ENCODE measurements around the gene RAI1. TPM values are rescaled to one million over a fixed set of nuclear protein-coding genes. Genes with fewer than 3 reads are reported as not detected.

The RAI1 gene
- total RNA-seq, 2 experiments from 2014 or later: 16.7 TPM

- no peaks in the 10 kb centered on the region for H3K9me3 Mint-ChIP-seq
- peaks cover 61% of the 10 kb centered on the region for H3K4me1 Mint-ChIP-seq
- H3K27me3 Mint-ChIP-seq: no peaks in the 10 kb centered on the region
- CTCF ChIA-PET: interaction anchor here (0.7 to 2.3 kb wide), 4 partner anchors 21 to 157 kb away, joined by 3 to 6 read pairs (median 4); no protein-coding TSS in a partner anchor
- H3K4me3 Mint-ChIP-seq: peak overlapping the region; percentile 80
- POLR2A ChIA-PET: interaction anchor here (0.7 to 8.3 kb wide), 6 partner anchors 11 to 152 kb away, joined by 3 to 322 read pairs (median 5); no protein-coding TSS in a partner anchor
- DNase-seq: no peak
- H3K36me3 Mint-ChIP-seq (ENCODE audit: low read depth): peaks cover 44% of the 10 kb centered on the region
- peak overlapping the region; percentile 85 for H3K27ac Mint-ChIP-seq
These were observed 152.6 kb downstream of the RAI1 start for GRCh38 chr17:17833658-17834357.

GRCh38 chr17:17834974-17835373 lies 153.7 kb downstream of the RAI1 start:
- POLR2A ChIA-PET: interaction anchor here (1.5 to 8.5 kb wide), 6 partner anchors 12 to 85 kb away, joined by 7 to 322 read pairs (median 93); no protein-coding TSS in a partner anchor

GRCh38 chr17:17835415-17836249 lies 154.4 kb downstream of the RAI1 start:
- CTCF ChIA-PET: interaction anchor here (0.6 to 2.6 kb wide), 11 partner anchors 9 to 187 kb away, joined by 3 to 23 read pairs (median 4); no protein-coding TSS in a partner anchor
- DNase-seq: no peak
- H3K27me3 Mint-ChIP-seq: no peaks in the 10 kb centered on the region

More at GRCh38 chr17:17834974-17835373, 153.7 kb downstream of the RAI1 start:
- CTCF ChIA-PET: interaction anchor here (1.9 to 2.6 kb wide), 4 partner anchors 20 to 84 kb away, joined by 4 to 23 read pairs (median 8); no protein-coding TSS in a partner anchor
- Mint-ChIP-seq H3K27me3 (no peaks in the 10 kb centered on the region), H3K9me3 (no peaks in the 10 kb centered on the region), H3K4me3 (peak overlapping the region; percentile 80), H3K4me1 (peaks cover 69% of the 10 kb centered on the region), H3K36me3 (ENCODE audit: low read depth) (peaks cover 44% of the 10 kb centered on the region), H3K27ac (peak overlapping the region; percentile 85)
- no peak for DNase-seq

GRCh38 chr17:17836250-17836817 lies 155.1 kb downstream of the RAI1 start:
- no peaks in the 10 kb centered on the region for H3K9me3 Mint-ChIP-seq
- peaks cover 39% of the 10 kb centered on the region for H3K36me3 Mint-ChIP-seq (ENCODE audit: low read depth)
- DNase-seq: peak; percentile 98
- CTCF ChIA-PET: interaction anchor here (0.6 to 2.6 kb wide), 11 partner anchors 10 to 186 kb away, joined by 3 to 23 read pairs (median 4); no protein-coding TSS in a partner anchor
- peak overlapping the region; percentile 80 for H3K4me3 Mint-ChIP-seq
- POLR2A ChIA-PET: interaction anchor here (0.6 to 8.5 kb wide), 28 partner anchors 8 to 556 kb away, joined by 3 to 322 read pairs (median 6); partner anchors contain the start of genes ATPAF2, COPS3, DRC3 and GID4
- H3K27me3 Mint-ChIP-seq: no peaks in the 10 kb centered on the region
- H3K27ac Mint-ChIP-seq: peak overlapping the region; percentile 85
- H3K4me1 Mint-ChIP-seq: peaks cover 72% of the 10 kb centered on the region

More at GRCh38 chr17:17835415-17836249, 154.4 kb downstream of the RAI1 start:
- POLR2A ChIA-PET: interaction anchor here (0.7 to 8.5 kb wide), 24 partner anchors 9 to 555 kb away, joined by 3 to 322 read pairs (median 6); partner anchors contain the start of genes ATPAF2, COPS3, DRC3 and GID4
- no peaks in the 10 kb centered on the region for H3K9me3 Mint-ChIP-seq
- peak overlapping the region; percentile 85 for H3K27ac Mint-ChIP-seq
- H3K36me3 Mint-ChIP-seq (ENCODE audit: low read depth): peaks cover 44% of the 10 kb centered on the region
- peak overlapping the region; percentile 80 for H3K4me3 Mint-ChIP-seq
- peaks cover 67% of the 10 kb centered on the region for H3K4me1 Mint-ChIP-seq

GRCh38 chr17:17836818-17837379 lies 155.6 kb downstream of the RAI1 start, which contains the start of gene SREBF1:
TSS of gene SREBF1 (minus strand) at chr17:17836986. CDS start at chr17:17836817, 169 bp downstream.
- Mint-ChIP-seq H3K36me3 (ENCODE audit: low read depth) (peaks cover 35% of the 10 kb centered on the region), H3K4me3 (peak within 1 kb of the TSS; percentile 80), H3K27me3 (no peaks in the 10 kb centered on the region), H3K9me3 (no peaks in the 10 kb centered on the region), H3K27ac (peak within 1 kb of the TSS; percentile 94), H3K4me1 (peaks cover 77% of the 10 kb centered on the region)
- peak; percentile 73 for DNase-seq
- ChIA-PET POLR2A (interaction anchor here (0.6 to 8.5 kb wide), 23 partner anchors 11 to 556 kb away, joined by 3 to 322 read pairs (median 7); partner anchors contain the start of genes ATPAF2, COPS3, DRC3 and GID4), CTCF (interaction anchor here (1.0 to 2.6 kb wide), 5 partner anchors 11 to 25 kb away, joined by 4 to 23 read pairs (median 11); no protein-coding TSS in a partner anchor)

- POLR2A ChIA-PET: interaction anchor here (1.0 to 8.5 kb wide), 11 partner anchors 10 to 198 kb away, joined by 3 to 322 read pairs (median 13); partner anchors contain the start of genes DRC3 and TOM1L2
- CTCF ChIA-PET: interaction anchor here (0.9 to 2.6 kb wide), 3 partner anchors 17 to 196 kb away, joined by 3 to 23 read pairs (median 8); no protein-coding TSS in a partner anchor
- no peak for DNase-seq
- Mint-ChIP-seq H3K4me1 (peaks cover 76% of the 10 kb centered on the region), H3K27ac (peak overlapping the region; percentile 94), H3K27me3 (no peaks in the 10 kb centered on the region), H3K4me3 (peak overlapping the region; percentile 80), H3K36me3 (ENCODE audit: low read depth) (peaks cover 30% of the 10 kb centered on the region), H3K9me3 (no peaks in the 10 kb centered on the region)
These were observed 156.1 kb downstream of the RAI1 start for GRCh38 chr17:17837380-17837821.

- H3K36me3 Mint-ChIP-seq (ENCODE audit: low read depth): peaks cover 29% of the 10 kb centered on the region
- peak overlapping the region; percentile 80 for H3K4me3 Mint-ChIP-seq
- POLR2A ChIA-PET: interaction anchor here (1.2 to 8.5 kb wide), 5 partner anchors 10 to 97 kb away, joined by 3 to 322 read pairs (median 170); no protein-coding TSS in a partner anchor
- H3K27me3 Mint-ChIP-seq: no peaks in the 10 kb centered on the region
- H3K27ac Mint-ChIP-seq: peak overlapping the region; percentile 94
- no peaks in the 10 kb centered on the region for H3K9me3 Mint-ChIP-seq
- no peak for DNase-seq
- peaks cover 75% of the 10 kb centered on the region for H3K4me1 Mint-ChIP-seq
- CTCF ChIA-PET: interaction anchor here (0.9 to 2.4 kb wide), 4 partner anchors 9 to 195 kb away, joined by 3 to 8 read pairs (median 4); no protein-coding TSS in a partner anchor
These were observed 157.0 kb downstream of the RAI1 start for GRCh38 chr17:17837966-17838962.

- H3K4me3 Mint-ChIP-seq: peak overlapping the region; percentile 80
- H3K4me1 Mint-ChIP-seq: peaks cover 58% of the 10 kb centered on the region
- H3K27ac Mint-ChIP-seq: peak overlapping the region; percentile 94
- no peaks in the 10 kb centered on the region for H3K27me3 Mint-ChIP-seq
- peak; percentile 88 for DNase-seq
- ChIA-PET POLR2A (interaction anchor here (0.6 to 8.5 kb wide), 11 partner anchors 8 to 48 kb away, joined by 3 to 322 read pairs (median 11); no protein-coding TSS in a partner anchor), CTCF (interaction anchor here (1.1 to 2.4 kb wide), 4 partner anchors 14 to 27 kb away, joined by 3 to 8 read pairs (median 3); no protein-coding TSS in a partner anchor)
- H3K36me3 Mint-ChIP-seq (ENCODE audit: low read depth): peaks cover 13% of the 10 kb centered on the region
- no peaks in the 10 kb centered on the region for H3K9me3 Mint-ChIP-seq
These were observed 158.8 kb downstream of the RAI1 start for GRCh38 chr17:17839791-17840707.

GRCh38 chr17:17840751-17841591 lies 159.7 kb downstream of the RAI1 start:
- Mint-ChIP-seq H3K27ac (peak overlapping the region; percentile 87), H3K4me1 (peaks cover 48% of the 10 kb centered on the region), H3K27me3 (no peaks in the 10 kb centered on the region), H3K4me3 (peak overlapping the region; percentile 73), H3K36me3 (ENCODE audit: low read depth) (peaks cover 6% of the 10 kb centered on the region), H3K9me3 (no peaks in the 10 kb centered on the region)
- DNase-seq: no peak
- POLR2A ChIA-PET: interaction anchor here (0.6 to 8.5 kb wide), 12 partner anchors 9 to 48 kb away, joined by 3 to 170 read pairs (median 4); no protein-coding TSS in a partner anchor
- CTCF ChIA-PET: interaction anchor here (1.1 to 1.3 kb wide), 3 partner anchors 14 to 28 kb away, joined by 3 read pairs; no protein-coding TSS in a partner anchor
